Stimulated activated CD8-positive, alpha-beta memory T cell treated with anti-CD3 and anti-CD28 coated beads, Interleukin-15, amount 100 ng/mL, for 1 hour (primary cell): ENCODE measurements around the gene HADH.
"Not testable (repeated sequence)": the region's sequence is repeated elsewhere in the genome, so short reads cannot be mapped to it uniquely, and the experiment has no call there.

Experiments
- DNase-seq: peaks from one replicate; pipeline ENCODE4 v3.0.0-alpha.2; 2020; ENCODE audit warnings: low read depth

Gene HADH

DNA sequence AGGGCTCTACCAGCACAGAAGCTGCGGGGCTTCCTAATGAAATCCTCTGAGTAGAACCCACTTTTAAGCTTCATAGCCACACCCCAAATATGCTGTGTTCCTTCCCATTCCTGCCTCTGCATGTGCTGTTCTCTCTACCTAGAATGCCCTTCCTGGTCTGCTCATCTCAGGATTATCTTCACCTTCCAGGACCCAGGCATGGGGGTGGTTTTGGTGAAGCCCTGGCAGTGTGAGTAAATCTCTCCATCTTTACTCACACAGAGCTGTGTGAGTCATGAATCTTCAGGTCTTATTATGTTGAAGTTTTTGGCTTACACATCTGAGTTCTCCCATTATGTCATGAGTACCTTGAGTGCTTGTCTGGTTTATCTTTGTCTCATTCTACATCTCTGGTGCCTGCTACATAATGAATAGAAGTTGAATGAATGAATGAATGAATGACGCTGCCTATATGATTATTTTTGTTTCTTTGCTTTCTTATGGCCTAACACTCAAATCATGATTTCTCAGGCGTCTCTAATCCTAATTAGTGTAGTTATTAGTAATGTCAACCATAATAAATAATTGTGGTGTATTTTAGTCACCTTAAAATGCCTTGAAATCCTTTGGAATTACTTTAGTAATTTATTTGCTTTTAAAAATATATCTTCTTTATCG is 41.9 kb downstream of the HADH start:
- DNase-seq, result no peak

DNA sequence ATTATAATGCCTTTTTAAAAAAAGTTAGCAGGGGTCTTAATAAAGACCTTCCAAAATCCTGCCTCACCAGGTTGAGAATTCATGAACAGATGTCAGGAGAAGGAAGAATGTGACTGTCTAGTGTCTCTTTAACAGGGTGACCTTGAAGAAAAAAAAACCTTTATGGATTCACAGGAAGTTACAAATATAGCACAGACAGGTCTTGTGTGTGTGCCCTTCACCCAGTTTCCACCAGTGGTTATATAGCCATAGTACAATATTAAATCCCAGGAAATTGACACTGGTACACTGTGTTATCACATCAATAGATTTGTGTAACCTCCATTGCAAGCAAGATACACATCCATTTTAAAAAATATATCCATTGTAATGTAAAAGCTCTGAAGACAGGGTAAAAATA is 43.7 kb downstream of the HADH start:
- DNase-seq, result no peak

DNA sequence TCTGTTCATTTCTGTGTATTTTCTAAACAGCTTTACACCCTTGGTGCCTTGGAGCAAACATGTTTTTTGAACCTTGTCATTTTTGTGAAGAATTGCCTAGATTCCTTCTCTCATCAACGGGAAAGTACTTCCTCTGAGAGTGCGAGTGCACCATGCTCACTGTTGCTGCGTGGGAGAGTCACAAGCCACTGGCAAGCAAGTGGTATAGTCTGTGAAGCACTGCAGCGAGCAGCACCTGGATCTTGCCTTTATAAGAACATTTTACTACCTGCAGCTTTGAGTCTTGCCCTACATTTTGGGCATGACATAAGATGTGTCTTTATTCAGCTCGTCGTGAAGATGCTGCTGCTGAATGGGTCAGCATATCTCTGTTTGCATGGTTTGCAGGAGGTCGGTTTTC is 44.9 kb downstream of the HADH start:
- no peak for DNase-seq

DNA sequence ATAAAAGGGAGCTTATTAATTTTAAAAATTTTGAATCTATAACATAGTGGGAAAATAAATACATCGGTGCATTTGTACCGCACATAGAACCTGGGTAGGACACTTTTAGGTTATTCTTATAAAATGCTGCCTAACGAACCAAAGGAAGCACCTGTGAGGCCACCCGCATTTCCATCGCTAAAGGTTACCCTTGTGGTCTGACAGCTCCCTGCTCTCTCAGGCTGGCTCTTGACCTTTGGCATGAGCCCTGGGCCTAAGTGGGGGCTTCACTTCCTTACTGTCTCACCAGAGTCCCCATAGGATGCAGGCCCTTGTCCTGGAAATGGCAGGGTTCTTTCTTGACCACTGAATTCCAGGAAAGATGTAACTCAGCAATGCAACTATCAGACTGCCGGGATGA is 46.0 kb downstream of the HADH start:
- no peak for DNase-seq

DNA sequence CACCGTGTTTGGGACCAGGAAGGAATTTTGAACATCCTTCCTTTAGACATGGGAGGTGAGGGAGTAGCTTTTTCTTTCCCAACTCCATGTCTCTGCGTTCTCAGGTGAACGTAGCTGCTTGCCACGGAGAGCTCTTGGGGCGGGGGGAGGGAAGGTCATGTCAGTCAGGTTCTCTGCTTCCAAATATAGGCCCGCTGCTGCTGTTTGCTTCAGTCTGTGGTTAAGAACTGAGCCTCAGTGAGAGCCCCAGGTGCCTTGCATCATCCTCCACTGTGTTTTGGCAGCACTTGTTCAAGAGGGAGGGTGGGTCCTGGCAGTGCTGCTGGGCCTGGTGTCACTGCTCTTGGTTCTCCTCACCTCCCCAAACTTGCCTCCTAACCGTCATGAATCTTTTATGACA is 46.5 kb downstream of the HADH start:
- peak; percentile 21 for DNase-seq

DNA sequence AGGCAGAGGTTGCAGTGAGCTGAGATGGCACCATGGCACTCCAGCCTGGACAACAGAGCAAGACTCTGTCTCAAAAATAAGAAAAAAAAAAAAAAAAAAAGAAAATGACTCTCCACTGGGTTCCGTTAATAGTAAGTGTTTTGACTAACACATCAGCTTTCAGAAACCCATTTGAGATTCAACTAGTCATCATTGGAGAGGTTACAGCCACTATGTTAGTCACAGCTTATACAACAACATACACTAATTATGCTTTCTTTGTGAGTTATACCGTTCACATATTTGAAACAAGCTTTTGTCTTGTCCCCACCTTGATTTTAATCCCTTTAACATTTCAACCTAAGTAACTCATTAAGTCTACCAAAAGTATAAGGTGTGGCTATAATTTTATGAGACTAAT is 48.2 kb downstream of the HADH start:
- DNase-seq, result no peak

DNA sequence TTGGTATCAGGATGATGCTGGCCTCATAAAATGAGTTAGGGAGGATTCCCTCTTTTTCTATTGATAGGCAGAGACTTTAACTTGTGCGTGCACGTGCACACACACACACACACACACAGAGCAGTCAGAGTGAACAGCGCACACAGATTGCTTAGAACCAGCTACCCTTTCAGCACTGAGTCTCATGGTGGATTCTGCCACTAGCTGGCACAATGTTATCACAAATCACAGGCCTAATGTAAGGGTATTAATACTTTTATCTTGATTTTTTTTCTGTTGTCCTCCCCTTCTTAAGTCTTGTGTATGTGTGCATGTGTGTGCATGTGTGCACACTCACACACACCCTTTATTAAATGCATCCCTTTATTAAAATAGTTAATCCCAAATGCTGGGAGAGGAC is 53.2 kb downstream of the HADH start:
- DNase-seq, result no peak

DNA sequence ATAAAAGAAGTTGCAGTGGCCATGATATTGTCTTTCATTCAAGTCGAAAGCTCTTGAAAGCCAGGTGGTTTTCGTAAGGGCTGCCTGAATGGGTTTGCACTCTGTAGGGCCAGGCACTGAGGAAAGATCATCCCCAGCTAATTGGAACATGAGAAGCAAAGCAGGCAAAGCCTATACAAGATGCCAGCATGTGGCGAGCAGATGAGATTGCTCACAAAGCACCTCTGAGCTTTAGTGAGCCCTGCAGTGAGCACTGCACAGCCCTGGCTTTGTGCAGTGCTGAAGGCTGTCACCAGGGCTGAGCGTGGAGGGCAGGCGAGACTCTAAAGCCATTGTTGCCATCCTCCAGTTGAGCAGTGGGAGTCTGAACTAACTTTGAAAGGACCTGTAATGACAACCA is 53.8 kb downstream of the HADH start:
- DNase-seq, result no peak

DNA sequence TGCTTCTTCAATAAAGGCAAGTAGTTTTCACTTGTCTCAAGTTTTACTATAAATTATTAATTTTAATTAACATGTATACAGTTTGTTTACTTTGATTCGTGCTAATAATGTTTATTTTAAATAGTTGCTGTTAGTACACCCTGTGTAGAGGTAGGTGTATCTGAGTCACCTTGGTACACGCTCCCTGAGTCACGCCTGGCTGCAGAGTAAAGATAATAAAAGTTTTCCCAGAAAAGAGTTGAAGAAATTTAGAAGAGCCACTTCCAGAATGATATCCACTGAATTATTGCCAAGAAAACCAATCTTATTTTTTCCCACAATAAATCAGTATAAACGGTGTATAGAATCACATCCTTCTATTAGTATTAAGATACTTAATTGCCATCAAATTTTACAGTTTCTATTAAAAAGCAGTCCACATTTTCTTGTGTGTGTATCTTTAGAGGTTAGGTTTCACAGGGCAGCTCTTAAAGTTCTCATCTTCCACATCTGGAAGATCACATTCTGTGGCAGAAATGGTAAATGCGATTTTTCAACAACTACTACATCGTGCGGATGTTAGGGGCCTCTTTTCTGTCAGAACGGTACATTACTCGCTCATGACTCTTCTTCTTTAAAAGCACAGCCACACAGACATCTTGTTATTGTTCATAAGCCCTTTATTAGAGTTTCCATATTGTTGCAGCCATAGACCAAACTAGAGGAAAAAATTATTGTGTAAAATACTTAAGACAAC is 55.4 kb downstream of the HADH start:
- DNase-seq, result no peak

DNA sequence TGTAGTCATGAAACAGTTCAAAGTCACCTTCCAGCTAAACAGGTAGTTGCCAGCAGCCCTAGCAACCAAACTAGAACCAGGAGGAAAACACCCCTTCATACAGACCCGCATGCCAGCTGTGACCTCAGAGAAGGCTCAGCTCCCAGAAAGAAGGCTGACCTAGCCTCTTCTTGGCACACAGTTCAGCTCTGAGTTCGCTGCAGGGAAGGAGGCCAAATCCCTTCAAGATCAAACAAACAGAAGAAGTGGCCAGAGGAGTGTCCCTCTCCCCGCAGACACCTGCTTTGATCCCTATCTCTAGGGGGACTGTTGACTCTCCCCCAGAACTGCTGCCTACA is 56.0 kb downstream of the HADH start:
- no peak for DNase-seq

DNA sequence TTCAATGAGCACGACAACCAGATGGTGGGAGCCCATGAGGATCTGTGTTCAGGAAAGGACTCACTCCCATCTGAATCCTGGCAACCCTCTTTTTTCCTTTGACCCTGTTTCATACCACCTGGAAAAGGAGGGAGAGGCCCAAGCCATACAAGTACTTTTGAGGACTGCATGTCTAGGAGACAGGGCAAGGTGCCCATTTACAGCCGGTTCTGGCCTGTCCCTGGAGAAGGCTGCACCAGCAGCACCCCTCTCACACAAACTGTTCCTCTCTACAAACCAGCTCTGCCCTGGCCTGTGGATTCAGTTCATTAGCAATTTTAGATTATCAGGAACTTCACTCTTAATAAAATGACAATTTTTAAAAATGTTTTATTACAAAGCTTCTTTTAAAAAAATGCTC is 57.5 kb downstream of the HADH start:
- DNase-seq, result no peak

DNA sequence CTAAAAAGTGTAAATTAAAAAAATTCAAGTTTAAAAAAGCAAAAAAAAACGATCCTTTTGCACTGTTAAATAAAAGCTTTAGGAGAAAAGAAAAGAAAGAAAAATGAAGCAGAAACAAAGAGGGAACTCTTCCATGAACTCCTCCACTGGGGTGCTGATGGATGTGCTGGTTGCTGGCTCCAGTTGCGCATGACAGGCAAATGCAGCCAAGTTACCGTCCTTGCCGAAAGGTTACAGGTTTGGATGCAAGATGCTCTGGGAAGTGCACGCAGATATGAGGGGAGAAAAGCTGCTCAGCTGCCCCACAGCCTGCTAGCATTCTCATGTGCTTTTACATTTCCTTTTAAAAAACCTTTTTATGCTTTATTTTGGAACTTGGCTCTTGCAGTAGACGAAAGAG is 58.5 kb downstream of the HADH start:
- no peak for DNase-seq

DNA sequence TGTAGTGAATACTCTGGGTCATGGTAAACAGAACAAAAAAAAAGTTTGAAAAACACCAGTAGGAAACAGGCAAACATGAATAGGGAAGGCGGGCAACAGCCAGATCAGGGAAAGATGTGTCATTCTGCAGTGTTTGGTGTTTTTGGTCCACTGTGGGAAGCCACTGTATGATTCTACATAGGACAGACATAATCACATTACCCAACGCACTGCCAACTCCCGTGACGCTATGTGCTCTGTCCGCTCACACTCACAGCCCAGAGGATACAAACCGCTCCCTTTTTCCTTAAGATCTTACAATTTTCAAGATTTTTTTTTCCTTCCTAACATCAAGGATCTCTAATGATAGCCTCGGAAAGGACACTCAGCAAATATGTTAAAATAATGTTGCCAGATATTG is 59.3 kb downstream of the HADH start:
- no peak for DNase-seq

DNA sequence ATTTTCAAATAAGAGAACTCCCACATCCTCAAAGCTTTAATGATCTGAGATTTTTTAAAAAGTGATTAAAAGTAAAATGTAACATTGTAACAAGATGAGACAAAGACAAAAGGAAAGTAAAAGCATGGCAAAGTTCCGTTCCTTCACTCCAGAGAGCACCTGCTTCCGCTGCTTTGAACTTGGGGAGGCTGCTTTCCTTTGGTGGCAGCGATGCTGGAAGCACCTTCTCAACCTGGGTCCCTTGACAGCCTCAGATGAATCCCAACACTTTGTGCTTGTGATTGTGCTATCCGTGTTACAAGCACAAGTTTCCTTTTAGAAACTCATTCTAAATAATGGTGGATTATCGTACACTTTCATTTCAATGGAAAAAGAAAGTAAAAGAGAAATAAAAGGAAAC is 59.7 kb downstream of the HADH start:
- DNase-seq, result no peak

DNA sequence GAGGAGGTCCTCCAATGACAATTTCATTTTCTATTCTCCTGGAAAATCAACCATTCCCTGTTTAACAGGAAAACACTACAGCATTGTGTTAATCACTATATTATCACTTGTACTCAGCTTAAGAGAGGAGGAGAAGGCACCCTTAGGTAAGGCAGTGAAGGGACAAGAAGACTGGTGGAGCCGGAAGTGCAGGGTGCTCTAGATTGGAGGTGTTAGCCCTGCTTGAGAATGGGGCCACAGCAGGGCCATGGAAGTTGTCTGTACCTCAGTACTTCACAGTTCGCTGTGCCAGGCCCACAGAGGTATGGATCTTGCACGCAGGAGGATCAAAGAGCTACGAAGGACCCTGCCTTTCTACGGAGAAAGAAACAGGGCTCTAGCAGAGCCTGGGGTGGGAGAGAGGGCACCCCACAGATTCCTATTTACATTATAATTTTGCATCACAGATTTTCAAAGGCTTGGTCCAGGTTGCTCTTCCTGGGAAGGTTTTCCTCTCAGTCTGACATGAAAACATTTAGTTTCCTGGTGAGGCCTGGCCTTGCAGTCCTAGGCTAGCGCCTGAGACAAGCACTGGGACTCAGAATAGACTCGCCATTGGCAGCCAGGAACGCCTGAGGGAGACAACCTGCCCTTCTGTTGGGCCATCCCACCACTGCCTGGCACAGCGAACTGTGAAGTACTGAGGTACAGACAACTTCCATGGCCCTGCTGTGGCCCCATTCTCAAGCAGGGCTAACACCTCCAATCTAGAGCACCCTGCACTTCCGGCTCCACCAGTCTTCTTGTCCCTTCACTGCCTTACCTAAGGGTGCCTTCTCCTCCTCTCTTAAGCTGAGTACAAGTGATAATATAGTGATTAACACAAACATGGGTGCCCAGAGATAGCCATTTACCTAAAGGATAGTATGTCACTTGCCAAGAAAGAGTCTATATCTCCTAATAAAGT is 60.8 kb downstream of the HADH start:
- not testable (repeated sequence) for DNase-seq

DNA sequence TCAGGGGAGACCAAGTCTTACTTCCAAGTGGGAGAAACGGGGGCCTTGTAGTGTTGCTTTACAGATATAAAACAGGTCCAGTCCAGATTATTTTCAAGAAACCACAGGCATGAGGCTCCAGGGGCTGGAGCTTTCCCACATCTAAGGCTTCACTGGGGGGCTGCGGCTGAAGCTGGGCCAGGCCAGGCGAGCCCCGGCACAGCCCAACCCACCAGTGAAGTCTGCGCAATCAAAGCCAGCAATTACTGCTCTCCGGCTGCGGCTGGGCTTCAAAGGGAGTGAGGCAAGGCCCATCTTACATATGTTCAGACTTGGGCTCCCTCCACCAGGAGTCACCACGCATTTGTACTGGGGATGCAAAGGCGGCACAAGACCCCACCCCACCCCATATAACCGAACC is 61.7 kb downstream of the HADH start:
- no peak for DNase-seq

DNA sequence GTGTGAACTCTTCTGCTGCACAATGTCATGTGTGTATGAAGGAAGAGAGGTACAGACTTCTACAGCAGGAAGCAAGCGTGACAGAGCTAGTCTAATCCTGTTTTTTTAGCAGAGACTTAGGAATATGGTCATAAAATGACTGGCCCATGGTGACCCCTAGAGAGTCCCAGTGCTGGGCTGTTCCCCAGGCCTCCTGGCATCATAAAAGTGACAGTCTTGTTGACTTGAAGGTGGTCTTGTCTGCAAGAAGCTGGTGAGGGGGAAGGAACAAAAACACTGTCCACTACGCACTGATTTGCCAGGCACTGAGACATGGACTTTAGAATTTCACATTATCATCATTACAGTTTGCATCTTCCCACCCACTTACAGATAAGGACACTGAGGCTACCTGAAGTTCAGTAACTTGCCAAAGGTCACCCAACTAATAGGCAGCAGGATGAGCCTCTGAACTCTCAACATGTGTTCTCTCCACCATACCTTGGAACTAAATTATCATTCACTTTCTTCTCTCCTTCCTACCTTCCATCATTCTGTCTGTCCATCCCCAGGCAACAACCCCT is 63.0 kb downstream of the HADH start:
- no peak for DNase-seq

DNA sequence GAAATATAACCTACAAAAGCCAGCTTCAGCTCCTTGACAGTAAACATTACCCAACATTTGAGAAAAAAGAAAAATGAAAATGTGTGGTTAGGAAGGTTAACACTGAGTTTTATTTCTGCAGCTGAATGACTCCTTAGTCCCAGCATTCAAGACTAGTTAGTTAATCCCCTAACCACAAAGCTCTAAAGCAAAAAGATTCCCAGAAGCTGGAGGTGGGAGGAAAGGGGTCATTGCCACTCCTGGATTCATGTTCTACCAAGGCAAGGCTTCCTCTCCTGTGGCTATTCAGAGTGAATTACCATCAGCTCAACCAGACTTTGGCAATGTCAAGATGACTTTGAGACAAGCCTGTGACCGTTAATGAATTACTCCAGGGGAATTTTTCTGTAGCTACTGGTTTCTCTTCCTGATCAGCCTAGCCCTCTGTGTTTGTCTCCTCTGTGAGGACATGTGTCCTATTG is 63.6 kb downstream of the HADH start:
- DNase-seq, result no peak

DNA sequence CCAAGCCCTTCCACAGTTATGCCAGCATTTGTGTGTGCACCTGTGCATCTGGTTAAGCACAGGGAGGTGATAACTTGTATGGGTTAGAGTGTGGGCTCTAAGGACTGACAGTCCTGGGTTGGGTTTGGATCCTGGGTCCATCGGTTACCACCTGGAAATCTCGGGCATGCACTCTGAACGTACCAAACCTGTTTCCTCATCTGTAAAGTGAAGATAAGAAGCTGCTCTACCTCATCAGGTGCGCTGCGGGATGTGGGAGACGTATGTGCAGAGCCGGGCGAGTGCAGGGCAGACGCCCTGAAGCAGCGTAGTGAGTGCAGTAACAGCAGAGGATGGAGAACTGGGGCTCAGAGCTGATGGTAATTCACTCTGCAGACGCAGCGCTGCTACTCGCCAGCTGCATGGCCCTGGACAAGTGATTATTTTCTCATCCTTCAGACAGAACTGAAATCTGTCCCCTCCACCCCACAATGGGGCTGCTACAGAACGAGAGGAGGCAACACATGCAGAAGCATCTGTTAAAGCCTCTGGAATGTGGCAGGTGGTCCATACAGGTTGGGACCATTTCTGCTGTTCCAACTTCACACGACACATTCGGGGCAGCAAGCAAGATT is 64.4 kb downstream of the HADH start:
- no peak for DNase-seq

DNA sequence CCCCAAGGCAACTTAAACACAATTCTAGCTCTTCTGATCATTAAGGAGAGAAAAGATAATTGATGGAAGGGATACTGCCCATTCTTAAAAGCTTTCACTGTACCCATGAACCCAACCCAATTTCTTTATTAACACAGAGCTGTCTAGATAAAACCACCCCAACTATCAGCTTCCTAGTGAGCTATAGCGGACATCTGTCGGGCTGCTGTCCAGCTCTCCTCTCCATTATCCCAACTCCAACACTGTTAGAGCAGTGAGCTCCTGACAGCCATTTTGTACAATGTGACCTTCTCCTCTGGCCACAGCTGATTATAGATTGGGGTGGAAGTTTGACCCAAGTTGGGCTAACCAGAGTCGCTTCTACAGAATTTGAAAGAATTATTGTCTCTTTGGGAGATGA is 66.1 kb downstream of the HADH start:
- no peak for DNase-seq

DNA sequence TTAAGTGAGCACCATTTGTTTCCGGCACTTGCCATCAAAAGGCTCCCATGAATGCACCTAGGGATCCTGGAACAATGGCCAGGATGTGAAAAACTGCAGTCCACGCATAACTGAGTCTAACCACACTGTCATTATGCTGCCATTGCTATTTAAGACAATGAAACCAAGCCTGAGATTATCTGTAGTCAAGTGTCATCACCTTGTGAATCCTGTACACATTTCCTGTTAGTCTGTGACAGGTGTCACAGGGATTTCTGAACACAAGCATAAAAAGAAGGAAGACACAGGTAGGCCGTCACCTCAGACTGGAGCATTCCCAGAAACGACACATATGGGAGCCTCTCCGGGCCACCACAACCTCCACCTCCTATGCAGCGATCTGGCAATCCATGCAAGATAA is 66.7 kb downstream of the HADH start:
- DNase-seq, result no peak
